Gastrocnemius medialis (tissue), 4 donors: ENCODE results near the gene SLC25A21. TPM values are rescaled to one million over a fixed set of nuclear protein-coding genes. Genes with fewer than 3 reads are reported as not detected.

Experiments used
- ATAC-seq, 2 donors: fragments of 150-250 bp; one replicate each; pipeline ENCODE4 v1.9.1; 2016
- DNase-seq, 2 donors: peaks; one replicate each; pipeline ENCODE4 v3.0.0-alpha.2; 2019
- H3K27ac ChIP-seq, 4 donors: fragments of 200-600 bp; sonication (generic); 1 replicate in 1 of 4; 2 replicates in 3 of 4; pipeline ENCODE4 v1.5.1; 2016 to 2018; ENCODE audit warnings: mild to moderate bottlenecking in 2 of 4, moderate library complexity in 1 of 4
- H3K27me3 ChIP-seq, 3 donors: fragments of 200-600 bp; sonication (generic) in 2 of 3; 1 replicate in 1 of 3; 2 replicates in 2 of 3; pipeline versions ENCODE4 v1.5.1 to v1.6.0; 2016 to 2019; ENCODE audit warnings: mild to moderate bottlenecking in 1 of 3, moderate library complexity in 1 of 3
- H3K36me3 ChIP-seq, 2 donors: fragments of 200-600 bp; sonication (generic) in 1 of 2; one replicate each; pipeline ENCODE4 v1.5.1; 2017 to 2018
- H3K4me1 ChIP-seq, 2 donors: fragments of 200-600 bp; sonication (generic) in 1 of 2; one replicate each; pipeline ENCODE4 v1.5.1; 2016 to 2017; ENCODE audit warnings: mild to moderate bottlenecking in 2 of 2
- H3K4me3 ChIP-seq, 4 donors: fragments of 200-600 bp; sonication (generic) in 3 of 4; 1 replicate in 1 of 4; 2 replicates in 3 of 4; pipeline ENCODE4 v1.5.1; 2016 to 2019; ENCODE audit warnings: mild to moderate bottlenecking in 2 of 4
- H3K9me3 ChIP-seq, 3 donors: fragments of 200-600 bp; sonication (generic) in 2 of 3; 1 replicate in 1 of 3; 2 replicates in 2 of 3; pipeline ENCODE4 v1.5.1; 2016 to 2019
- CTCF ChIP-seq, 5 experiments: fragments of 450-650 bp in 3 of 5; fragments of 200-600 bp in 2 of 5; sonication (generic) in 2 of 5; IDR thresholded peaks in 4 of 5; conservative IDR thresholded peaks in 1 of 5; 1 replicate in 4 of 5; 2 replicates in 1 of 5; pipeline ENCODE4 v1.5.1; 2016 to 2019; ENCODE audit warnings: antibody characterized with exemption in 5 of 5, mild to moderate bottlenecking in 3 of 5, moderate library complexity in 3 of 5
- POLR2A ChIP-seq, 2 donors: fragments of 450-650 bp; IDR thresholded peaks; one replicate each; pipeline ENCODE4 v1.6.1; 2017; ENCODE audit warnings: antibody characterized with exemption in 2 of 2, mild to moderate bottlenecking in 2 of 2, moderate library complexity in 2 of 2
- in situ Hi-C, 4 donors: fragments of 200-750 bp; cut with MboI; loops; one replicate each; pipeline versions ENCODE4 v1.15.0 to v1.8.0; 2017; ENCODE audit warnings: low sequenced_read_pairs in 4 of 4
- intact Hi-C: fragments of 100-400 bp; cut with DNase I; formaldehyde crosslinking; loops from one replicate; pipeline ENCODE4 v1.15.1; 2023; ENCODE audit warnings: low total_unique reads
- total RNA-seq, 4 donors: library from RNA; depleted of rRNA; stranded (reverse); fragments of >200 nt; gene quantifications; one replicate each; pipeline versions ENCODE4 v1.1.0 to v1.2.3, GENCODE V29; 2016

The SLC25A21 gene
- total RNA-seq, 4 donors from 2014 or later: 1.9 TPM; not detected in 3

- Histone ChIP-seq H3K27ac (no peak overlapping the region), H3K9me3 (peaks cover 0 to 4% (median 0%) of the 10 kb centered on the region in 3 donors), H3K27me3 (peaks cover 94 to 99% (median 98%) of the 10 kb centered on the region in 3 donors), H3K36me3 (no peaks in the 10 kb centered on the region), H3K4me3 (peak overlapping the region in 1 of 4 donors; percentile 51), H3K4me1 (peaks cover 16 to 39% of the 10 kb centered on the region in 2 donors)
- in situ Hi-C loops (loop anchor here in 3 of 4 donors (25.0 kb wide), 3 partner anchors 273 to 948 kb away; partner anchors contain the start of genes FOXA1 (in 1 of the 3) and TTC6 (in 1 of the 3)), intact Hi-C loops (no loop called here)
- TF ChIP-seq POLR2A (IDR thresholded peaks at IDR 0.05): no peak
- DNase-seq (no peak), ATAC-seq (no peak)
These were observed 507.8 kb downstream of the SLC25A21 start for GRCh38 chr14:36664322-36665193.

GRCh38 chr14:36663404-36664321 is 508.7 kb downstream of the SLC25A21 start:
- no peak overlapping the region for H3K27ac ChIP-seq
- in situ Hi-C loops: loop anchor here in 3 of 4 donors (25.0 kb wide), 3 partner anchors 274 to 949 kb away; partner anchors contain the start of genes FOXA1 (in 1 of the 3) and TTC6 (in 1 of the 3)
- peaks cover 16 to 39% of the 10 kb centered on the region in 2 donors for H3K4me1 ChIP-seq

GRCh38 chr14:36662543-36663403 is 509.6 kb downstream of the SLC25A21 start:
- peak overlapping the region; percentile 27 to 51 (median 44) for H3K4me3 ChIP-seq
- peaks cover 0 to 2% (median 0%) of the 10 kb centered on the region in 3 donors for H3K9me3 ChIP-seq
- ATAC-seq (no peak), DNase-seq (no peak)
- in situ Hi-C loops (loop anchor here in 3 of 4 donors (25.0 kb wide), 3 partner anchors 275 to 950 kb away; partner anchors contain the start of genes FOXA1 (in 1 of the 3) and TTC6 (in 1 of the 3)), intact Hi-C loops (no loop called here)
- TF ChIP-seq CTCF (IDR thresholded peaks at IDR 0.05 in 4 of 5, conservative IDR thresholded peaks at IDR 0.05 in 1 of 5) (no peak), POLR2A (IDR thresholded peaks at IDR 0.05) (no peak)
- H3K27ac ChIP-seq: no peak overlapping the region
- H3K27me3 ChIP-seq: peaks cover 96 to 100% (median 100%) of the 10 kb centered on the region in 3 donors
- H3K36me3 ChIP-seq: no peaks in the 10 kb centered on the region
- peaks cover 16 to 40% of the 10 kb centered on the region in 2 donors for H3K4me1 ChIP-seq

More at GRCh38 chr14:36663404-36664321, 508.7 kb downstream of the SLC25A21 start:
- TF ChIP-seq POLR2A (IDR thresholded peaks at IDR 0.05): no peak
- no peak for TF ChIP-seq CTCF (IDR thresholded peaks at IDR 0.05 in 4 of 5, conservative IDR thresholded peaks at IDR 0.05 in 1 of 5)
- Histone ChIP-seq H3K9me3 (peaks cover 0 to 4% (median 0%) of the 10 kb centered on the region in 3 donors), H3K36me3 (no peaks in the 10 kb centered on the region), H3K27me3 (peaks cover 95 to 100% (median 100%) of the 10 kb centered on the region in 3 donors), H3K4me3 (peak overlapping the region; percentile 22 to 51 (median 44))
- ATAC-seq (no peak), DNase-seq (no peak)
- intact Hi-C loops: no loop called here

GRCh38 chr14:36662258-36662542 is 510.2 kb downstream of the SLC25A21 start:
- intact Hi-C loops (no loop called here), in situ Hi-C loops (loop anchor here in 3 of 4 donors (25.0 kb wide), 3 partner anchors 275 to 950 kb away; partner anchors contain the start of genes FOXA1 (in 1 of the 3) and TTC6 (in 1 of the 3))
- TF ChIP-seq POLR2A (IDR thresholded peaks at IDR 0.05): no peak
- no peak for TF ChIP-seq CTCF (IDR thresholded peaks at IDR 0.05 in 4 of 5, conservative IDR thresholded peaks at IDR 0.05 in 1 of 5)
- peaks cover 96 to 100% (median 100%) of the 10 kb centered on the region in 3 donors for H3K27me3 ChIP-seq
- no peak overlapping the region for H3K27ac ChIP-seq
- H3K36me3 ChIP-seq: no peaks in the 10 kb centered on the region
- H3K4me3 ChIP-seq: peak overlapping the region; percentile 27 to 51 (median 44)
- no peak for DNase-seq
- ATAC-seq: no peak
- H3K9me3 ChIP-seq: no peaks in the 10 kb centered on the region
- H3K4me1 ChIP-seq: peaks cover 22 to 46% of the 10 kb centered on the region in 2 donors
